Calu3 (cell line): ENCODE results near the gene PET117. TPM values are rescaled to one million over a fixed set of nuclear protein-coding genes. Genes with fewer than 3 reads are reported as not detected.
"Not testable (repeated sequence)": the region's sequence is repeated elsewhere in the genome, so short reads cannot be mapped to it uniquely, and the experiment has no call there.

Source experiments
- BruUV-seq: library from RNA; stranded (reverse); fragments of 400-500 nt; replicated peaks from 2 replicates; lab custom pipeline; 2021; lab: Mats Ljungman, UMichigan
- CTCF ChIA-PET: fragments of 300-600 bp; sonication (Branson Sonifier 250); formaldehyde crosslinking; loops from one replicate; lab custom pipeline; 2022; ENCODE audit warnings: antibody characterized with exemption; lab: Charles Lee
- DNase-seq: peaks from one replicate; pipeline ENCODE4 v3.0.0; 2022
- H3K27ac Mint-ChIP-seq: one replicate; pipeline ENCODE4 v1.8.0; 2022; ENCODE audit warnings: mixed read lengths; ENCODE audit not compliant: unreplicated experiment
- H3K27me3 Mint-ChIP-seq: one replicate; pipeline ENCODE4 v1.8.0; 2022; ENCODE audit warnings: mixed read lengths; ENCODE audit not compliant: unreplicated experiment
- H3K36me3 Mint-ChIP-seq: one replicate; pipeline ENCODE4 v1.8.0; 2022; ENCODE audit warnings: mild to moderate bottlenecking, moderate library complexity, mixed read lengths; ENCODE audit not compliant: insufficient read depth, unreplicated experiment
- H3K4me1 Mint-ChIP-seq: one replicate; pipeline ENCODE4 v1.8.0; 2022; ENCODE audit warnings: mild to moderate bottlenecking, low read depth, mixed read lengths; ENCODE audit not compliant: unreplicated experiment
- H3K4me3 Mint-ChIP-seq: one replicate; pipeline ENCODE4 v1.8.0; 2022; ENCODE audit warnings: mild to moderate bottlenecking, low read depth, moderate library complexity, mixed read lengths; ENCODE audit not compliant: unreplicated experiment
- H3K9me3 Mint-ChIP-seq: one replicate; pipeline ENCODE4 v1.8.0; 2022; ENCODE audit warnings: low read depth, mixed read lengths; ENCODE audit not compliant: unreplicated experiment
- intact Hi-C: fragments of 100-400 bp; cut with micrococcal nuclease; formaldehyde crosslinking; loops from one replicate; pipeline ENCODE4 v1.10.0; 2022; ENCODE audit not compliant: unreplicated experiment
- total RNA-seq: library from RNA; stranded (reverse); gene quantifications from 2 replicates; pipeline ENCODE4 v1.2.3, GENCODE V29; 2022
- TF ChIP-seq, protein P1 (sequence below): fragments of 200-600 bp; IDR thresholded peaks from one replicate; pipeline ENCODE4 v1.8.0; 2022; ENCODE audit warnings: antibody characterized with exemption; ENCODE audit not compliant: unreplicated experiment

Gene PET117
- total RNA-seq, 1 experiment from 2014 or later: 6.0 TPM

DNA sequence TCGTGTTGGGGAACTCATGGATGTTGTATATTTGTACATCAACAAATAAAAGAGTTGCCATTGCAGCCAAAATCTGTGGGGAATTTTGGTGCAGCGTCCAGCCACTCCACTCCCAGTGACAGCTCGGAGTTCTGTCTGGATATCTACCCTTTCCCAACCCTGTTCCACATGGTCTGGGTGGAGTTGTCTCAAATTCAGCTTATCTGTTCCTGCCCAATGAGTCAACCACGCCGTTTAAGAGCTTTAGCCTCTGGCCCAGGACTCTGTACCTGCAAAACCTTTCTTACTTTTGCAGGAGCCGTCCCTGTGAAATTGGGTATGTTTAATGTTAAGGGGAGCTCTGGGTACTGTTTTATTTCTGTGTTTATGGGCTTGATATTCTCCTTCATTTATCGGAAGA lies 46.0 kb upstream of the PET117 start:
- no TSS peak for BruUV-seq
- Mint-ChIP-seq H3K27ac (no peak overlapping the region), H3K9me3 (no peaks in the 10 kb centered on the region), H3K4me3 (no peak overlapping the region), H3K4me1 (no peaks in the 10 kb centered on the region), H3K27me3 (no peaks in the 10 kb centered on the region), H3K36me3 (no peaks in the 10 kb centered on the region)
- DNase-seq: no peak
- CTCF ChIA-PET: no interaction called here
- TF ChIP-seq, protein P1, sequence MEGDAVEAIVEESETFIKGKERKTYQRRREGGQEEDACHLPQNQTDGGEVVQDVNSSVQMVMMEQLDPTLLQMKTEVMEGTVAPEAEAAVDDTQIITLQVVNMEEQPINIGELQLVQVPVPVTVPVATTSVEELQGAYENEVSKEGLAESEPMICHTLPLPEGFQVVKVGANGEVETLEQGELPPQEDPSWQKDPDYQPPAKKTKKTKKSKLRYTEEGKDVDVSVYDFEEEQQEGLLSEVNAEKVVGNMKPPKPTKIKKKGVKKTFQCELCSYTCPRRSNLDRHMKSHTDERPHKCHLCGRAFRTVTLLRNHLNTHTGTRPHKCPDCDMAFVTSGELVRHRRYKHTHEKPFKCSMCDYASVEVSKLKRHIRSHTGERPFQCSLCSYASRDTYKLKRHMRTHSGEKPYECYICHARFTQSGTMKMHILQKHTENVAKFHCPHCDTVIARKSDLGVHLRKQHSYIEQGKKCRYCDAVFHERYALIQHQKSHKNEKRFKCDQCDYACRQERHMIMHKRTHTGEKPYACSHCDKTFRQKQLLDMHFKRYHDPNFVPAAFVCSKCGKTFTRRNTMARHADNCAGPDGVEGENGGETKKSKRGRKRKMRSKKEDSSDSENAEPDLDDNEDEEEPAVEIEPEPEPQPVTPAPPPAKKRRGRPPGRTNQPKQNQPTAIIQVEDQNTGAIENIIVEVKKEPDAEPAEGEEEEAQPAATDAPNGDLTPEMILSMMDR: no peak
- intact Hi-C loops: no loop called here

DNA sequence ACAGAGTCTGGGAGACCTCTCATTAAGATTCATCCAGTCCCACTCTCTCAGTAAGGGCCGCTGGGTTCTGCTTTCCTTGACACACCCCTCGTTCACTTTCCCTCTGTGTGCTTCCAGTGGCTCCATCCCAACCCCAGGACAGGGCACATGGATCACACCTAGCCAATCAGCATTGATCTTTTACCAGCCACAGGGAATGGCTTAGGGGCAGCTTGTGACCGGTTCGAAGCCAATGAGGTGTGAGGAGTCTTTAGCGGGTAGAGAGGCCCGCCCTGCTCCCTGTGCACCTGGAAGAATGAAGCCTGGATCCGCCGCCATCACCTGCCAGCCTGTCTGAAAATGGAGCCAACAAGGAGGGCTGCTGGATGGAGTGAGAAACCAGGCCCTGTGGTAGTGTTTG lies 44.8 kb upstream of the PET117 start:
- no TSS peak for BruUV-seq
- Mint-ChIP-seq H3K4me3 (no peak overlapping the region), H3K9me3 (no peaks in the 10 kb centered on the region), H3K4me1 (no peaks in the 10 kb centered on the region), H3K36me3 (no peaks in the 10 kb centered on the region), H3K27me3 (no peaks in the 10 kb centered on the region), H3K27ac (no peak overlapping the region)
- DNase-seq: no peak
- TF ChIP-seq, protein P1: no peak
- intact Hi-C loops: no loop called here
- CTCF ChIA-PET: no interaction called here

- no peak for DNase-seq
- BruUV-seq: no TSS peak
- Mint-ChIP-seq H3K27me3 (no peaks in the 10 kb centered on the region), H3K27ac (no peak overlapping the region), H3K36me3 (no peaks in the 10 kb centered on the region), H3K4me3 (no peak overlapping the region), H3K4me1 (no peaks in the 10 kb centered on the region), H3K9me3 (no peaks in the 10 kb centered on the region)
- CTCF ChIA-PET: no interaction called here
- TF ChIP-seq, protein P1: no peak
- intact Hi-C loops: no loop called here
Observed at GRCh38 chr20:18093388-18093787, 44.3 kb upstream of the PET117 start.

GRCh38 chr20:18094191-18094590 lies 43.5 kb upstream of the PET117 start:
- no peaks in the 10 kb centered on the region for H3K27me3 Mint-ChIP-seq
- H3K36me3 Mint-ChIP-seq: no peaks in the 10 kb centered on the region
- H3K27ac Mint-ChIP-seq: no peak overlapping the region
- intact Hi-C loops: no loop called here
- TF ChIP-seq, protein P1: no peak
- no peaks in the 10 kb centered on the region for H3K9me3 Mint-ChIP-seq
- CTCF ChIA-PET: no interaction called here
- no TSS peak for BruUV-seq
- H3K4me1 Mint-ChIP-seq: no peaks in the 10 kb centered on the region
- no peak overlapping the region for H3K4me3 Mint-ChIP-seq
- no peak for DNase-seq

DNA sequence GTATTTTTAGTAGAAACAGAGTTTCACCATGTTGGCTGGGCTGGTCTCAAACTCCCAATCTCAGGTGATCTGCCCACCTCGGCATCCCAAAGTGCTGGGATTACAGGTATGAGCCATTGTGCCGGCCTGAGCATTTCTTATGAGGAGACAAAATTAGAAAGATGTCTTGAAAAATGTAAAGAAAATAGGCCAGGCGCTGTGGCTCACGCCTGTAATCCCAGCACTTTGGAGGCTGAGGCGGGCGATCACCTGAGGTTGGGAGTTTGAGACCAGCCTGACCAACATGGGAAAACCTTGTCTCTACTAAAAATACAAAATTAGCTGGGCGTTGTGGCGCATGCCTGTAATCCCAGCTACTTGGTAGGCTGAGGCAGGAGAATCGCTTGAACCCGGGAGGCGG lies 37.1 kb upstream of the PET117 start:
- H3K36me3 Mint-ChIP-seq, CTCF ChIA-PET: not testable (repeated sequence)

More for the DNA sequence above, 37.1 kb upstream of the PET117 start:
- H3K4me1 Mint-ChIP-seq, DNase-seq, H3K27ac Mint-ChIP-seq, H3K4me3 Mint-ChIP-seq, H3K9me3 Mint-ChIP-seq, intact Hi-C loops, H3K27me3 Mint-ChIP-seq, BruUV-seq: not testable (repeated sequence)
